Panc1 (cell line): ENCODE data around the gene MAP2K7. TPM values are rescaled to one million over a fixed set of nuclear protein-coding genes. Genes with fewer than 3 reads are reported as not detected.
A peak's percentile ranks its signal among the peaks of the same experiment; 100 is the strongest.

ENCODE experiments used
- ATAC-seq: fragments of 200-7000 bp; cut with Tn5 transposase; 2 replicates; pipeline ENCODE4 v1.9.1; 2020; ENCODE audit warnings: mild to moderate bottlenecking, moderate library complexity
- BruUV-seq: library from RNA; stranded (reverse); fragments of 400-500 nt; replicated peaks from 2 replicates; lab custom pipeline; 2021; lab: Mats Ljungman, UMichigan
- CTCF ChIA-PET: fragments of 300-600 bp; sonication (Branson Sonifier 250); formaldehyde crosslinking; loops from one replicate; lab custom pipeline; 2022; ENCODE audit warnings: antibody characterized with exemption; lab: Charles Lee
- POLR2A ChIA-PET: fragments of 300-600 bp; sonication (Branson Sonifier 250); formaldehyde crosslinking; loops from one replicate; lab custom pipeline; 2022; ENCODE audit warnings: antibody characterized with exemption; lab: Charles Lee
- DNase-seq: peaks from one replicate; pipeline ENCODE4 v3.0.0-alpha.2; 2010; ENCODE audit warnings: low read depth, low spot score
- H3K27ac ChIP-seq: 2 replicates; pipeline ENCODE4 v1.5.1; 2011; ENCODE audit warnings: mild to moderate bottlenecking, low read length, inconsistent platforms
- H3K27me3 ChIP-seq: fragments of 200-500 bp; sonication (Bioruptor generic); 2 replicates; pipeline ENCODE4 v1.6.0; 2014; ENCODE audit warnings: low read length, inconsistent platforms; ENCODE audit not compliant: control insufficient read depth, insufficient read depth
- H3K36me3 ChIP-seq: fragments of 200-500 bp; sonication (Bioruptor generic); 2 replicates; pipeline ENCODE4 v1.5.1; 2014; ENCODE audit warnings: inconsistent platforms, mild to moderate bottlenecking, low read length, moderate library complexity; ENCODE audit not compliant: control insufficient read depth, insufficient read depth
- H3K4me1 ChIP-seq: 2 replicates; pipeline ENCODE4 v1.5.1; 2011; ENCODE audit warnings: inconsistent platforms, mild to moderate bottlenecking, low read length, moderate library complexity; ENCODE audit not compliant: control insufficient read depth, insufficient read depth
- H3K4me3 ChIP-seq, 2 experiments: 2 replicates each; pipeline ENCODE4 v1.5.1; 2011 to 2012; ENCODE audit warnings: low read depth in 2 of 2, low read length in 2 of 2, mild to moderate bottlenecking in 2 of 2, inconsistent platforms in 1 of 2, moderate library complexity in 1 of 2
- H3K9me3 ChIP-seq: fragments of 200-500 bp; sonication (Bioruptor generic); 2 replicates; pipeline ENCODE4 v1.5.1; 2014; ENCODE audit warnings: low read depth, mild to moderate bottlenecking, inconsistent platforms, low read length, moderate library complexity; ENCODE audit not compliant: control insufficient read depth, insufficient read depth
- POLR2AphosphoS5 ChIP-seq: IDR thresholded peaks from 2 replicates; pipeline ENCODE4 v1.6.1; 2012; ENCODE audit warnings: mild to moderate bottlenecking, low read depth, low read length, moderate library complexity
- REST ChIP-seq, 2 experiments: IDR thresholded peaks; 2 replicates each; pipeline ENCODE4 v1.6.1; 2011 to 2012; ENCODE audit warnings: low read depth in 2 of 2, control low read depth in 1 of 2, low read length in 1 of 2, mild to moderate bottlenecking in 1 of 2, moderate library complexity in 1 of 2; ENCODE audit not compliant: insufficient read depth in 1 of 2
- SIN3A ChIP-seq: IDR thresholded peaks from 2 replicates; pipeline ENCODE4 v1.6.1; 2012; ENCODE audit warnings: low read depth, mild to moderate bottlenecking, low read length, moderate library complexity, borderline replicate concordance; ENCODE audit not compliant: insufficient read depth
- TCF7L2 ChIP-seq: IDR thresholded peaks from 2 replicates; pipeline ENCODE4 v1.6.1; 2011; ENCODE audit warnings: mild to moderate bottlenecking, low read depth, low read length, inconsistent platforms
- in situ Hi-C: cut with HindIII; loops from 2 replicates; pipeline ENCODE4 v1.10.0; 2016; ENCODE audit warnings: low sequenced_read_pairs, low pct_unique_long_range_greater_than_20kb
- intact Hi-C: fragments of 100-400 bp; cut with micrococcal nuclease; formaldehyde crosslinking; loops from one replicate; pipeline ENCODE4 v1.10.0; 2022; ENCODE audit not compliant: unreplicated experiment
- total RNA-seq: library from RNA; stranded (reverse); gene quantifications from one replicate; pipeline ENCODE4 v1.2.1, GENCODE V29; 2021; ENCODE audit not compliant: unreplicated experiment
- TF ChIP-seq, protein P1 (sequence below): fragments of 450-650 bp; IDR thresholded peaks from 2 replicates; pipeline ENCODE4 v1.5.1; 2017; ENCODE audit warnings: mild to moderate bottlenecking

MAP2K7 gene
- total RNA-seq, 1 experiment from 2014 or later: 32.9 TPM

DNA sequence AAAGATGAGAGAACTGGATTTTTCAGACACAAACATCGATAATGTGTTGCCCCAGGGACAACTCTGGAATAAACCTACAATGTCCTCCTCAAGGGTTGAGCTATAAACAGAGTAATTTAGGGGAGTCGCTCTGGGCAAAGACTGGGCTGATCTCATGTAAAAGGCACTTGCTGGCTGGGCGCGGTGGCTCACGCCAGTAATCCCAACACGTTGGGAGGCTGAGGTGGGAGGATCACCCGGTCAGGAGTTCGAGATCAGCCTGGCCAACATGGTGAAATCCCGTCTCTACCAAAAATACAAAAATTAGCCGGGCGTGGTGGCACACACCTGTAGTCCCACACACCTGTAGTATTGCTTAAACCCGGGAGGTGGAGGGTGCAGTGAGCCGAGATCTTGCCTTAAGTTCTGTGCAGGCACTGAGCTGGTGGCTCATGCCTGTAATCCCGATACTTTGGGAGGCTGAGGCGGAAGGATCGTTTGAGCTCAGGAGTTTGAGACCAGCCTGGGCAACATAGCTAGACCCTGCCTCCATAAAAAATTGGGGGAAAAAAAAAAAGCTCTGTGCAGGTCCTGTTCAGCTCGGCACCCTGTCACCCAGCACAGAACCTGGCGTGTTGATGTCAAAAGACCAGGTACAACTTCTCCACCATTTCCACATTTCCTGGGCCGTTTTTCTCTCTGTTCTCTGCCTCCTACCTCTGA, 38.4 kb downstream of the MAP2K7 start:
- POLR2A ChIA-PET: no interaction called here
- in situ Hi-C loops: no loop called here
- BruUV-seq: no TSS peak
- CTCF ChIA-PET: interaction anchor here (0.6 to 0.7 kb wide), 2 partner anchors 11 to 127 kb away, joined by 3 read pairs; no protein-coding TSS in a partner anchor
- Histone ChIP-seq H3K4me3 (peak overlapping the region; percentile 92 to 96), H3K27ac (peak overlapping the region; percentile 86), H3K9me3 (no peaks in the 10 kb centered on the region), H3K27me3 (no peaks in the 10 kb centered on the region), H3K36me3 (peaks cover 4% of the 10 kb centered on the region), H3K4me1 (no peaks in the 10 kb centered on the region)
- intact Hi-C loops: no loop called here
- ATAC-seq (no peak), DNase-seq (no peak)
- TF ChIP-seq REST (IDR thresholded peaks at IDR 0.05; ENCODE audit: insufficient read depth in 1 of 2, low read depth in 2 of 2, low read length in 1 of 2): no peak
- TF ChIP-seq SIN3A: no peak
- no peak for TF ChIP-seq POLR2AphosphoS5
- no peak for TF ChIP-seq TCF7L2
- TF ChIP-seq, protein P1, sequence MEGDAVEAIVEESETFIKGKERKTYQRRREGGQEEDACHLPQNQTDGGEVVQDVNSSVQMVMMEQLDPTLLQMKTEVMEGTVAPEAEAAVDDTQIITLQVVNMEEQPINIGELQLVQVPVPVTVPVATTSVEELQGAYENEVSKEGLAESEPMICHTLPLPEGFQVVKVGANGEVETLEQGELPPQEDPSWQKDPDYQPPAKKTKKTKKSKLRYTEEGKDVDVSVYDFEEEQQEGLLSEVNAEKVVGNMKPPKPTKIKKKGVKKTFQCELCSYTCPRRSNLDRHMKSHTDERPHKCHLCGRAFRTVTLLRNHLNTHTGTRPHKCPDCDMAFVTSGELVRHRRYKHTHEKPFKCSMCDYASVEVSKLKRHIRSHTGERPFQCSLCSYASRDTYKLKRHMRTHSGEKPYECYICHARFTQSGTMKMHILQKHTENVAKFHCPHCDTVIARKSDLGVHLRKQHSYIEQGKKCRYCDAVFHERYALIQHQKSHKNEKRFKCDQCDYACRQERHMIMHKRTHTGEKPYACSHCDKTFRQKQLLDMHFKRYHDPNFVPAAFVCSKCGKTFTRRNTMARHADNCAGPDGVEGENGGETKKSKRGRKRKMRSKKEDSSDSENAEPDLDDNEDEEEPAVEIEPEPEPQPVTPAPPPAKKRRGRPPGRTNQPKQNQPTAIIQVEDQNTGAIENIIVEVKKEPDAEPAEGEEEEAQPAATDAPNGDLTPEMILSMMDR: no peak

DNA sequence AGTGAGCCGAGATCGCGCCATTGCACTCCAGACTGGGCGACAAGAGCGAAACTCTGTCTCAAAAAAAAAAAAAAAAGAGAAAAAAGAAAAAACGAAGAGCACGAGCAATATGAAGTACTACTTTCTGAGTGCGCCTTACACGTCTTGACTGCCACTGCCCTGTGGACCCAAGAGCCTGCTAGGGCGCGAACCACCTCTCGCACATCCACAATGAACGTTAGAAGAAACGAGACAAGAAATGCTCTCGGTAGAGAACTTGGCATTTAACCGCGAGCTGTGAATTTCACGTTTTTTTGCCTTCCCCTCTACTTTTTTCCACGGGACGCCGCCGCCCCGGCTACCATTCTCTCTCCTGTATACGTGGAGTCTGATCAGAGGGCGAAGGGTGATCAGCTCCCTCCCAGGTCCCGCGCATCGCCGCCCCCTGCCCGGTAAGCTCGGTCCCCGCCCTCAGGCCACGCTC, 39.3 kb downstream of the MAP2K7 start:
- H3K27me3 ChIP-seq: no peaks in the 10 kb centered on the region
- no peaks in the 10 kb centered on the region for H3K9me3 ChIP-seq
- DNase-seq (no peak), ATAC-seq (peak; percentile 23; the same call in 1 of the 2 replicates)
- CTCF ChIA-PET: interaction anchor here (0.5 to 0.6 kb wide), 2 partner anchors 177 to 684 kb away, joined by 4 to 6 read pairs; no protein-coding TSS in a partner anchor
- no peaks in the 10 kb centered on the region for H3K4me1 ChIP-seq
- in situ Hi-C loops (no loop called here), intact Hi-C loops (no loop called here)
- BruUV-seq: no TSS peak
- peak overlapping the region; percentile 92 to 96 for H3K4me3 ChIP-seq
- POLR2A ChIA-PET: interaction anchor here (1.0 to 1.4 kb wide), 2 partner anchors 12 to 26 kb away, joined by 3 to 4 read pairs; no protein-coding TSS in a partner anchor
- H3K27ac ChIP-seq: peak overlapping the region; percentile 86
- no peak for TF ChIP-seq REST (IDR thresholded peaks at IDR 0.05; ENCODE audit: insufficient read depth in 1 of 2, low read depth in 2 of 2, low read length in 1 of 2)
- peaks cover 4% of the 10 kb centered on the region for H3K36me3 ChIP-seq
